HepG2 (cell line): ENCODE measurements around the gene SEC61B.

Source experiments
- CHD4 ChIP-seq: fragments of 200-600 bp; sonication (generic); IDR thresholded peaks from 2 replicates; pipeline ENCODE4 v1.7.0; 2017; ENCODE audit warnings: mild to moderate bottlenecking, low read length, borderline replicate concordance
- SRSF4 ChIP-seq: fragments of 200-400 bp; formaldehyde crosslinking; IDR thresholded peaks from one replicate; pipeline ENCODE4 v1.6.1; 2018; ENCODE audit warnings: mild to moderate bottlenecking, low read depth, low read length, moderate library complexity; ENCODE audit not compliant: poor library complexity, severe bottlenecking

DNA sequence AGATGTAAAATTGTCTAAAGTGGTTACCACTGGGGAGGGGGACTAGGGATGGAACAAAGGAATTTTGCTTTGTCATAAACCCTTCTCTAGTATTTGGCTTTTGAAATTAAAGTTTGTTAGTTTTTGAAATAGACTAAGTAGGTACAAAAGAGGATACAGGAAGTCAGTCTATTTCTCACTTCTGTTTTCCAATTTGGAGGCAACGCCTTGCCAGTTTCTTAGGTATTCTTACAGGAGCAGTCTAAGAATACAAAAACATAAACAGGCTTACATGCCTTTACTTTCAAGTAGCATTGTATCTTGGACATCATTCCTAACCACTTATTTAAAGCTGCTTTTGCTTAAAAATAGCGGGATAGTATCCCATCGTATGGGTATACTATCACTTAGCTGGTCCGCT, 34.8 kb upstream of the SEC61B start:
- TF ChIP-seq CHD4 = no peak
- no peak for TF ChIP-seq SRSF4
